Putamen (tissue), 1 donor: ENCODE results near the gene GPR42.

Experiments
- DNase-seq: peaks from one replicate; pipeline ENCODE4 v3.0.0-alpha.2; 2016; ENCODE audit warnings: low spot score

Gene GPR42, protein sequence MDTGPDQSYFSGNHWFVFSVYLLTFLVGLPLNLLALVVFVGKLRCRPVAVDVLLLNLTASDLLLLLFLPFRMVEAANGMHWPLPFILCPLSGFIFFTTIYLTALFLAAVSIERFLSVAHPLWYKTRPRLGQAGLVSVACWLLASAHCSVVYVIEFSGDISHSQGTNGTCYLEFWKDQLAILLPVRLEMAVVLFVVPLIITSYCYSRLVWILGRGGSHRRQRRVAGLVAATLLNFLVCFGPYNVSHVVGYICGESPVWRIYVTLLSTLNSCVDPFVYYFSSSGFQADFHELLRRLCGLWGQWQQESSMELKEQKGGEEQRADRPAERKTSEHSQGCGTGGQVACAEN

DNA sequence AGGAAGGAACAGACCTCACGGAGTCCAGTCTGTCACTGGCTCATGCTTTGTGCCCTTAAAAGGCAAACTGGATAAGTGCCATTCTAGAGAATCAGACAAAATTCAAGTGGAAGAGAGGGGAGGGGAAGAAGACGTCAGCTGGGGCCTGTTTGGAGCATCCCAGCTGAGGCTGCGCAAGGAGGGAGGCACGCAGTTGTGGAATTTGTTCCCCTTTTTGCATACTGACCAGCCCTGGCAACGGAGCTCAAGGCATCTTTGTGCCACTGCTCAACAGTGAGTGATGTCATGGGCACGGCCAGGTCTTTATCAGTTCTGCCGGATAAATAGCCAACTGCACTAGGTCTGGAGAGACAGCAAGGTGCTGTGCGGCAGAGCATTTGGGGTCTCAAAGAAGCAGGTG, at the start of gene GPR42:
TSS of gene GPR42 (plus strand) at position 347 of the 400 bp plus-strand sequence. CDS start 292 bp downstream, outside the sequence.
- no peak for DNase-seq

DNA sequence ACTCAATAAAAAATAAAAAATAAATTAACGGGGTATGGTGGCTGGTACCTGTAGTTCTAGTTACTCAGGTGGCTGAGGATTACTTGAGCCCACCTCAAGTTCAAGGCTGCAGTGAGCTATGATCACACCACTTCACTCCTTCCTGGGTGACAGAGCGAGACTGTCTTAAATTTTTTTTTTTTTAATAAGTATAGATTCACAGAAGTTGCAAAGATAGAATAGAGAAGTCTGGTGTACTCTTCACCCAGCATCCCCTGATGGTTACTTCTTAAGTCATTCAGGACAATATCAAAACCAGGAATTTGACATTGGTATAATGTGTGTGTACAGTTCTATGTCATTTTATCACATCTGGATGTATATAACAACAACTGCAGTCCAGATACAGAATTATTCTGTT, 49.6 kb upstream of the GPR42 start:
- no peak for DNase-seq

DNA sequence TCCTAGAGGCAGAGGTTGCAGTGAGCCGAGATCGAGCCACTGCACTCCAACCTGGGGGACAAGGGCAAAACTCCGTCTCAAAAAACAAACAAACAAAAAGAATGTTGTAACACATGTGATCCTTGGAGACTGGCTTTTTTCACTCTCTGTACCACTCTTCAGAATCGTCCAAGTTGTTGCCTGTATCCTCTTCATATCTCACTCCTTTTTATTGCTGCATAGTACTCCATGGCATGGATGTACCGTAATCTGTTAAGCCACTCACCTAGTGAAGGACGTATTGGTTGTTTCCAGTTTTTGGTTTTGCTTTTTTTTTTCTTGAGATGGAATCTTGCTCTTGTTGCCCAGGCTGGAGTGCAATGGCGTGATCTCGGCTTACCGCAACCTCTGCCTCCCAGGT, 48.9 kb upstream of the GPR42 start:
- DNase-seq, result no peak

DNA sequence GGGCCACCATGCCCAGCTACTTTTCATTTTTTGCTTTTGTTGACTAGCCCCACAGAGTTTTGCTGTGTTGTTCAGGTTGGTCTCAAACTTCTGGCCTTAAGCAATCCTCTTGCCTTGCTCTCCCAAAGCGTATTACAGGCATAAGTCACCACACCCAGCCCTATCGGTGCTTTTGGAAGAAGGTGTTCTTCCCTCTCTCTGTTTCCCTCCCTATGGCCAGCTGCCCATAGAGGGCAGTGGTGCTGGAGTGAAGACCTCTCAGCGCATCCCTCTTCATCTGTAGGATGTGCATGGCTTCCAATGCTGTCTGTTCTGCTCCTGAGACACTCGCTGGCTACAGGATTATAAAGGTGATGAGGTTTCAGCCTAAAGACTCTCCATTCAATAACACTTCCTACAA, 43.2 kb upstream of the GPR42 start:
- DNase-seq, result no peak

DNA sequence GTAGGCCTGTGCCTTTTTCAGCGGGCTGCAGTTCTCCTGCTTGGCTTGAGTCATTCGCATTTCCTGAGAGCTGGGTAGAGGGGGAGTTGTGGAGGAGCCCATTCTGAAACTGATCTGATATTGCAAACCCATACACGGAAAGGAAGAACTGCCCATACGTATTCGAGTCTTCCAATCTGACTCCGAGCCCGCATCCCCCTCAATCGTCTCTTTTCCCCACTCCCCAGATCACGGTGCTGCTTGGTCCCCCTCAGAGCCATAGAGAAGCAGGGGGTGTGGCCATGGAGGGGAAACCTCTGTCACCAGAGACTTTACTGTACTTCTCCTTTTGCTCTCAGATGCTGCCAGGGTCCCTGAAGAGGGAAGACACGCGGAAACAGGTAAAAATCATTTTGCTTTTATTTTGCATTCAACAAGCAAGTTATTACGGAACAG, 42.0 kb upstream of the GPR42 start, which contains the start of gene CD22:
TSS of gene CD22 (plus strand) at position 337 of the 435 bp plus-strand sequence. CDS start 2,854 bp downstream, outside the sequence.
- DNase-seq, result no peak

DNA sequence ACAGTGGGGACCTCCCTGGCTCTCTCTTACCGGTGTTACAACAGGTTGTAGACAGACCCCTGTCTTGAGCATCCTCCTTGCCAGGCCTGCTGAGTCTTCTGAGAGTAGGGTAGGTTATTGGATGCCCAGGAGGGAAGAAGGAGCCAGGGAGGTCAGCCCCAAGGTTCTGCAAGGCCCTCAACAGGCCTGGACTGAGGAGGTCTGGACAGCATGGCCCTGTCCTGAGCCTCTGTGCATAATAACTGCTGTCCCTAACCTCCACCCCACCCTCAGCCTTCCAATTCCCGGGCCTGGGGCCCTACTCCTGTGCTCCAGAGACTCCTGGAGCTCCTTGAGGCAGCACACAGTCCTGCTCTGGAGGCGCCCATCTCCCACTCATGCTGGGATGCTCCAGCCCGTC, 41.5 kb upstream of the GPR42 start:
- no peak for DNase-seq

DNA sequence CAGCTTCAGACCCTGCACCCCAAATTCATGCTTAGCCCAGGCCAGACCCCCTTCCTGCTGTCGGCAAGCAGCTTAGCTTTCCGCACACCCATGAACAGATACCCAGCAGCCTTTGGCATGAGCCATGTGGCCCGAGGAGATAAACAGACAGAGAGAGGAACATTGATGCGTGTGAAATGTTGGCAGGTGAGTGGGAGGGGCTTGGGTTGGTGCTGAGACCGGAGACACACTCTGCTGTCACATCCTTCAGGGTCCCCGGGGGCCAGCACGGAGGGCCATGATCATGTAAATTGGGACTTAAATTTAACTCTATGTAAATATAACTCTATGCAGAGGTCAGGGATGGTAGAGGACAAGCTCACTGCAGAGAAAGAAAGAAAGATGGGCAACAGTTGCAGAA, 40.4 kb upstream of the GPR42 start:
- DNase-seq, result no peak

DNA sequence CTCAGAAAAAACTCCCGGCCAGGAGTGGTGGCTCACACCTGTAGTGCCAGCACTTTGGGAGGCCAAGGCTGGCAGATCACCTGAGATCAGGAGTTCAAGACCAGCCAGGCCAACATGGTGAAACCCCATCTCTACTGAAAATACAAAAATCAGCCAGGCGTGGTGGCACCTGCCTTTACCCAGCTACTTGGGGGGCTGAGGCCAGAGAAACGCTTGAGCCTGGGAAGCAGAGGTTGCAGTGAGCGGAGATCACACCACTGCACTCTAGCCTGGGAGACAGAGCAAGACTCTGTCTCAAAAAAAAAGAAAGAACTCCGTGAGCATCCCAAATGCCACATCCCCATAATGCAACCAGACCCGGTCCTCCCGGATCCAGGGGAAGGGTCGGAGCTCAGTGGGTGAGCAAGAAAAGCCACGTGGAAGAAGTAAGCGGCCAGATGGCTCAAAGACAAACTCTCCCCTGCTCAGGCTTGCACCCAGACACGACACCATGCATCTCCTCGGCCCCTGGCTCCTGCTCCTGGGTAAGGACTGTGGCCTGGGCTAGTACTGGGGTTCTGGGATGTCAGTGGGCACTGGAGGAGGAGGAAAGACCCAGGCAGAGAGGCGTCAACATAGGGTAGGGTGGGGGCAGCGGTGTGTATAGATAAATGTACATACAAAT, 39.2 kb upstream of the GPR42 start:
- DNase-seq, result no peak

DNA sequence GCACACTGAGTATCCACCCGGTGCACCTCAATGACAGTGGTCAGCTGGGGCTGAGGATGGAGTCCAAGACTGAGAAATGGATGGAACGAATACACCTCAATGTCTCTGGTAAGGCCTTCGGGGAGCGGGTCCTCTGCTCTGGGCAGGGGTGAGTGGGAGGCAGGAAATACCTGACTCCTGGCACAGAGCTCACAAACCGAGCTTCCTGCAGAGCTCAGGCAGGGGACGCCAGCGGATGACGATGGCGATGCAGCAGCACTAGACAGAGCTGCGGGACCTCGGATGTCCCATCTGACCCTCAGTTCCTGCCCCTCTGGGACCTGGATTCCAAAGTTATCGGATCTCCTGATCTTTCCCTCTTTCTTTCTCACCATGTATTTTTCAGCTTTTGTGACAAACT, 38.1 kb upstream of the GPR42 start:
- no peak for DNase-seq

DNA sequence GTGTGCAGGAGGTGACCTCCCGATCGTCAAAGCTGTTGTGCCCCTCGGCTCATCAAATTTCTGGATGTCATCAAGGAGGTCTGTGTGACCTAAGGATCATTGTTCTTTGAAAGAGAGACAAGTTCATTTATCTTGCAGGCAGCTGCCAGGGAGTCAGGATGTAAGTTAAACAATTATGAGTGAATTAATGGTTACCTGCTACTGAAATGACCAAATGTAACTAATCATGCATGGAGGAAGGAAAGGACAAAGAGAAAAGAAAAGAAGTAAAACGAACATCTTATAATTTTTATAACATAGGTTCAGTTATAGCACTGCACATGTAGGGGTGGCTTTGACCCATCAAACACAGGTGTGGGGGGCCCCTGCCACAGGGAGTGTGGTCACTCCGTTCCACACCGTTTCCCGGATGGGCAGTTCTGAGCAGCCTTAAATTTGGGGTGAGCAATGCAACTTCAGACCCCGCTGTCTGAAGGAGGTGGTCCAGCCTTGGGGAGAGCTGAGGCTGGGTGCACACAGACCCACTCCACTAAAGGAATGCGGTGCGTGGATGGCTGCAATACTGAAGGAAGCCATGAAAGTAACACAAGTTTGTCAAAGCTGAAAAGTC, 36.6 kb upstream of the GPR42 start:
- no peak for DNase-seq

DNA sequence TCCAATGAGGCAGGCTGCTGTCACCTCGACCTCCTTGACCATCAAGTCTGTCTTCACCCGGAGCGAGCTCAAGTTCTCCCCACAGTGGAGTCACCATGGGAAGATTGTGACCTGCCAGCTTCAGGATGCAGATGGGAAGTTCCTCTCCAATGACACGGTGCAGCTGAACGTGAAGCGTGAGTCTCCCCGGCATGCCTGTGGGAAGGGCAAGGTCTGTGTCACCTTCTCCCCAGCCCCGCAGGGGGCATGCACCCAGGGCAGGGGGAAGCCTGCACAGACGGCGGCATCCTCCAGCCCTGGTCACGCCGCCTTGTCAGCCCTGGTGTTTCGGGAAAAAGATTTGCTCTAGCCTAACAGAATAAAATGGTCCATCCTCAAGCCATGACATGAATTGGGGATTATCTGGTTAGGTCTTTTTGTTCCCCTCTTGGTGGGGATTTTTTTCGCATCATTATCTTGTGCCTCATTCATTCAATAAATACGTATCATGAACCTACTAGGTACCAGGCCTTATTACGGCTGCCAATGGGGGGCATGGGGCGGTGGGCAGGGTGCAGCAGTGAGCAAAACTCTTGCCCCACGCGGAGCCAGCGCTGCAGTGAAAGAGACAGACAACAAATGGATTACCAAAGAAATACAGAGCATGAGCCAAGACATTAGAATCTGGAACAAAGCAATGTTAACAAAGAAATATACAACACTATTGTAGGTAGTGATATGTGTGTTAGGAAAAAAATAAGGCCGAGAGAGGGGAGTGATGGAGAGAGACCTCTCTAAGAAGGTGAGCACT, 34.5 kb upstream of the GPR42 start:
- no peak for DNase-seq

DNA sequence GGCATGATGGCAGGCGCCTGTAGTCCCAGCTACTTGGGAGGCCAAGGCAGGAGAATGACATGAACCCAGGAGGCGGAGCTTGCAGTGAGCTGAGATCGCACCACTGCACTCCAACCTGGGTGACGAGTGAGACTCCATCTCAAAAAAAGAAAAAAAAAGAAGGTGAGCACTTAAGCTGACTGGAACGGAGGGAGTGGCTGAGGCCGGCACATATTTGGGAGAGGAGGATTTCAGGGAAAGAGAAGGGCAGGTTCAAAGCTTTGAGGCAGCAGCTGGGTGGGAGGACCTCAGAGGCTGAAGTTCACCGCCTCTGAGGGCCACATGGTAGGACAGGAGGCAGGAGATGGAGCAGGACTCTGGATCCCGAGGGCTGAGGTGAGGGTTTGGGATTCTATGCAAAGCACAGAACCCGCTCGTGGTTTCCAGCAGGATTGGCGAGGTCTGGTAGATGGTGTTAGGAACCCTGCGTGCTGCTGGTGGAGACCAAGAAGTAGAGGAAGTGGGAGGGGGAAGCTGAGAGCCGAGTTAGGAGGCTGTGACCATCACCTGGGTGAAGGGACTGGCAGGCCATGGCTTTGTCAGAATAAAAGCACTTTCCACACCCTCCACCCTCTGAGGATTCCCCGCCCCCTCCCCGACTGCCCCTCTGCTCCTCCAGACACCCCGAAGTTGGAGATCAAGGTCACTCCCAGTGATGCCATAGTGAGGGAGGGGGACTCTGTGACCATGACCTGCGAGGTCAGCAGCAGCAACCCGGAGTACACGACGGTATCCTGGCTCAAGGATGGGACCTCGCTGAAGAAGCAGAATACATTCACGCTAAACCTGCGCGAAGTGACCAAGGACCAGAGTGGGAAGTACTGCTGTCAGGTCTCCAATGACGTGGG, 33.5 kb upstream of the GPR42 start:
- DNase-seq, result no peak

DNA sequence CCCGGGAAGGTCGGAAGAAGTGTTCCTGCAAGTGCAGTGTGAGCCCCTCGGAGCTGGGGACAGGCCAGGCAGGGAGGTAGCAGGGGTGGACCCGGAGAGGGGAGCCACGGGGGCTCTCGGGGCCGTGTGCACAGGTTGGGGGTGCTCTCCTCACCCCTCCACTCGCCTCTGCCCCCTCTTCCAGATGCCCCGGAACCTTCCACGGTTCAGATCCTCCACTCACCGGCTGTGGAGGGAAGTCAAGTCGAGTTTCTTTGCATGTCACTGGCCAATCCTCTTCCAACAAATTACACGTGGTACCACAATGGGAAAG, 32.9 kb upstream of the GPR42 start:
- DNase-seq, result no peak

DNA sequence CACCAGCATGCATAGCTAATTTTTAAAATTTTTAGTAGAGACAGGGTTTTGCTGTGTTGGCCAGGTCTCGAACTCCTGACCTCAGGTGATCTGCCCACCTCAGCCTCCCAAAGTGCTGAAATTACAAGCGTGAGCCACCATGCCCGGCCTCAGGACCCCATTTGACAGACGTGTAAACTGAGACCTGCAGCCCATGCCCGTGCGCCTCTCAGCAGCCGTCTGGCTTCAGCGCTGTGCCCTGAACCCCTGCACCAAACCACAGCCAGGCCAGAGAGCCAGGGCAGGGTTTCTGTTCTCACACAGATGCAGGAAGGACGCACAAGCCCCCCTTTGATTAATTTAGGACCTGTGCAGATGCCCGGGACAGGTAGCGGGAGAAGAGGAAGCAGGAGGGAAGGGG, 30.4 kb upstream of the GPR42 start:
- DNase-seq, result no peak

DNA sequence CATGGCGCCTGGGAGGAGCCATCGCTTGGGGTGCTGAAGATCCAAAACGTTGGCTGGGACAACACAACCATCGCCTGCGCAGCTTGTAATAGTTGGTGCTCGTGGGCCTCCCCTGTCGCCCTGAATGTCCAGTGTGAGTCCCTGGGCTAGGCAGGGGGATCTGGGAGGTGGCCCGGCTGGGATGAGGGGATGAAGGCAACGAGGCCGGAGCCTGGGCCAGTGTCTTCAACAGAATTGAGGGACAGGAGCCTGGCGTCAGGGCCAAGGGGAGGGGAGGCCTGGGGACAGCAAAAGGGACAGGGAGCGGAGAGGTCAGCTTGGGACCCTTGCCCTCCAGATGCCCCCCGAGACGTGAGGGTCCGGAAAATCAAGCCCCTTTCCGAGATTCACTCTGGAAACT, 29.9 kb upstream of the GPR42 start:
- DNase-seq, result no peak

DNA sequence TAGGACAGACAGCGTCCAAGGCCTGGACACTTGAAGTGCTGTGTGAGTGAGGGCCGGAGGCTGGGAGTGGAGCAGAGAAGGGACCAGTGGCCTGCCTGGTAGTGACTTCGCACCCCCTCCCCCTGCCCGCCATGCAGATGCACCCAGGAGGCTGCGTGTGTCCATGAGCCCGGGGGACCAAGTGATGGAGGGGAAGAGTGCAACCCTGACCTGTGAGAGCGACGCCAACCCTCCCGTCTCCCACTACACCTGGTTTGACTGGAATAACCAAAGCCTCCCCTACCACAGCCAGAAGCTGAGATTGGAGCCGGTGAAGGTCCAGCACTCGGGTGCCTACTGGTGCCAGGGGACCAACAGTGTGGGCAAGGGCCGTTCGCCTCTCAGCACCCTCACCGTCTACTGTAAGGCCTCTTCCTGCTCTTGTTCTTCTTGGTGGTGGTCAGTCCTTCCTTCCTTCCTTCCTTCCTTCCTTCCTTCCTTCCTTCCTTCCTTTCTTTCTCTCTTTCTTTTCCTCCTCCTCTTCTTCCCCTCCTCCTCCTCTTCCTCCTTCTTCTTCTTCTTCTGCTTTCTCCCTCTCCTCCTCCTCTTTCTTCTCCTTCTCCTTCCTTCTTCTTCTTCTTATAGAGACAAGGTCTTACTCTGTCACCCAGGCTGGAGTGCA, 29.2 kb upstream of the GPR42 start:
- DNase-seq, result no peak

DNA sequence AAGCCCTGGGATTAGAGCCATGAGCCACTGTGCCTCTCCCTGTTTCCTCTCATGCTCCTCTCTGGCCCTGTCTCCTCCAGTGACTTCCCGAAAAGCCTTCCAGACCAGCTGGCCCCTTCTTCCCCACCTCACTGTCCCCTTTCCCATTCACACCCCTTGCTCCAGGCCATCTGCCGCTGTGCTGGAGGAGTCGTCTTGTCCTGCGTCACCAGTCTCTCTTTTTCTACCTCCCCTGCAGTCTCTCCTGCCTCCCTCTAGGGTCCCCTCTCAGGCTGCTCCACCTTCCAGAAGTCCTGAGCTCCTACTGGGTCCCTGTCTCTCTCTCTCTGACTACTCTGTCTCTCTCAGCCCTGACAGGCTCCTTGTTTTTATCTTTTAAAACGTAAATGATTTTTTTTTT, 28.4 kb upstream of the GPR42 start:
- DNase-seq, result no peak

DNA sequence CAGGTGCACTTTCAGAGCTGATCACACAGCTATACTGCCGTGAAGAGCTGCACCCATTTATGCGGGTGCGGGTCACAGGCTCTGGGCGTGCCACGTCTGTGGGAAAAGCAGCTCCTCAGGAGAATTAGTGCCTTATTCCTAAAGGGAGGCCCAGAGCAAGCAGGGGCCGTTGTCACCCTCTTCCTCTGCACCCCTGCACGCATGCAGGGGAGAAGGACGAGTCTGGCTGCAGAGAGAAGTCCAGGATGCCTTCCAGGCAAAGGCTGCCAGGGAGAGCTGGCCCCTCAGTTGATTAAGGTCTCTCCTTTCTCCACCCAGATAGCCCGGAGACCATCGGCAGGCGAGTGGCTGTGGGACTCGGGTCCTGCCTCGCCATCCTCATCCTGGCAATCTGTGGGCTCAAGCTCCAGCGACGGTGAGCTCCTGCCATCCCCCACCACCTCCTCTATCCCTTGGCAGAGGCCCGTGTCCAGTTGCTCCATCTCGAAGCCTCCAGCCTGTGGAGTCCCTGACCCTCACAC, 26.3 kb upstream of the GPR42 start:
- DNase-seq, result no peak

DNA sequence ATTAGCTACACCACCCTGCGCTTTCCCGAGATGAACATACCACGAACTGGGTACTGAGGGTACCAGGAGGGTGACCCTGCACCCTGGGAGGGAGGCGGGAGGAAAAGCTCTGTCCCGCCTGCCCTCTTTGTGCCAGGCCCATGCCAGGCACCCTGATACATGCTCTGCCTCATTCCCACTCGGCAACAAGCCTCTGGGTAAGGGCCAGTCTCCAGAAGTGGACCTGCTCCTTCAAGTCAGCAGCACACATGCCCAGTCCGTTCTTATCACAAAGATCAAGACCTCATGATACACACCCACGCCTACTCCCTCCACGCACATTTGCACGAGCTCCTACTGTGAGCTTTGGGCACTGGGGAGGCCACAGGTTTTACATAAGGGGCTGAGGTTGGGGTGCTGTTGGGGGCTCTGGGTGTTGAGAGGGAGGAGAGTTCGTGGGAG, 25.2 kb upstream of the GPR42 start:
- no peak for DNase-seq

DNA sequence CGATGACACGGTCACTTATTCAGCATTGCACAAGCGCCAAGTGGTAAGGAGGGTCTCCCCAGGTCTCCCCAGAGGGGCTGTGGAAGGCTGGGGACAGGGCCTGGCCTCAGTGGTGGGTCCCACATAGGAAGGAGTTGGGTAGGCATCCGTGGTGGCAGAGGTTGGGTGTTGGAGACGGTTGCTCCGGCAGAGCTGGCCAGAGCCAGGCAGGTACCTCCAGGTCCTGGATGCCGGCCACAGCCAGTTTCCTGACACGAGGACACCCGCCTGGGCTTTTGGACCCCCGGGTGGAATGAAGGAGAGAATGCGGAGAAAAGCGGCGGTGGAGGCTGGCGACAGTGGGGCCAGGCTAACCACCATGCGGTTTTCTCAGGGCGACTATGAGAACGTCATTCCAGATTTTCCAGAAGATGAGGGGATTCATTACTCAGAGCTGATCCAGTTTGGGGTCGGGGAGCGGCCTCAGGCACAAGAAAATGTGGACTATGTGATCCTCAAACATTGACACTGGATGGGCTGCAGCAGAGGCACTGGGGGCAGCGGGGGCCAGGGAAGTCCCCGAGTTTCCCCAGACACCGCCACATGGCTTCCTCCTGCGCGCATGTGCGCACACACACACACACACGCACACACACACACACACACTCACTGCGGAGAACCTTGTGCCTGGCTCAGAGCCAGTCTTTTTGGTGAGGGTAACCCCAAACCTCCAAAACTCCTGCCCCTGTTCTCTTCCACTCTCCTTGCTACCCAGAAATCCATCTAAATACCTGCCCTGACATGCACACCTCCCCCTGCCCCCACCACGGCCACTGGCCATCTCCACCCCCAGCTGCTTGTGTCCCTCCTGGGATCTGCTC, 24.4 kb upstream of the GPR42 start:
- no peak for DNase-seq
